ENCODE results near the gene ATRNL1.

The ATRNL1 gene

GRCh38 chr10:115856580-115856979, 763.4 kb downstream of the ATRNL1 start:
- Histone ChIP-seq H3K36me3 (ENCODE audit: control insufficient read depth, low read length) (no peaks in the 10 kb centered on the region), H3K4me1 (ENCODE audit: control insufficient read depth, low read length) (no peaks in the 10 kb centered on the region), H3K79me2 (ENCODE audit: control insufficient read depth, low read length) (no peaks in the 10 kb centered on the region), H3K4me2 (ENCODE audit: low read length) (no peak overlapping the region), H3K27ac (ENCODE audit: low read depth, low read length) (no peak overlapping the region), H3K9me2 (replicated peaks; ENCODE audit: control insufficient read depth, low read length) (no peaks in the 10 kb centered on the region), H3F3A (ENCODE audit: control insufficient read depth, insufficient read depth) (no peaks in the 10 kb centered on the region), H4K20me1 (ENCODE audit: control insufficient read depth, insufficient read depth, low read depth, low read length) (no peaks in the 10 kb centered on the region), H3K27me3 (ENCODE audit: control insufficient read depth, low read length) (no peaks in the 10 kb centered on the region), H3K9me3 (ENCODE audit: control insufficient read depth, insufficient read depth, low read length) (no peaks in the 10 kb centered on the region), H3K4me3 (ENCODE audit: low read length) (no peak overlapping the region)
- TF ChIP-seq CTCF (IDR thresholded peaks at IDR 0.05; ENCODE audit: low read depth, low read length, poor library complexity, severe bottlenecking) (no peak), EZH2phosphoT487 (IDR thresholded peaks at IDR 0.05; ENCODE audit: borderline replicate concordance, low read length) (no peak)

- Histone ChIP-seq H3K9me3 (ENCODE audit: control insufficient read depth, insufficient read depth, low read length) (no peaks in the 10 kb centered on the region), H3K36me3 (ENCODE audit: control insufficient read depth, low read length) (no peaks in the 10 kb centered on the region), H4K20me1 (ENCODE audit: control insufficient read depth, insufficient read depth, low read depth, low read length) (no peaks in the 10 kb centered on the region), H3K79me2 (ENCODE audit: control insufficient read depth, low read length) (no peaks in the 10 kb centered on the region), H3K4me3 (ENCODE audit: low read length) (no peak overlapping the region), H3K9me2 (replicated peaks; ENCODE audit: control insufficient read depth, low read length) (no peaks in the 10 kb centered on the region), H3K4me1 (ENCODE audit: control insufficient read depth, low read length) (no peaks in the 10 kb centered on the region), H3K27me3 (ENCODE audit: control insufficient read depth, low read length) (no peaks in the 10 kb centered on the region), H3K27ac (ENCODE audit: low read depth, low read length) (no peak overlapping the region), H3K4me2 (ENCODE audit: low read length) (no peak overlapping the region), H3F3A (ENCODE audit: control insufficient read depth, insufficient read depth) (no peaks in the 10 kb centered on the region)
- TF ChIP-seq EZH2phosphoT487 (IDR thresholded peaks at IDR 0.05; ENCODE audit: borderline replicate concordance, low read length) (no peak), CTCF (IDR thresholded peaks at IDR 0.05; ENCODE audit: low read depth, low read length, poor library complexity, severe bottlenecking) (no peak)
Observed at GRCh38 chr10:115857856-115858255, 764.7 kb downstream of the ATRNL1 start.

DNA sequence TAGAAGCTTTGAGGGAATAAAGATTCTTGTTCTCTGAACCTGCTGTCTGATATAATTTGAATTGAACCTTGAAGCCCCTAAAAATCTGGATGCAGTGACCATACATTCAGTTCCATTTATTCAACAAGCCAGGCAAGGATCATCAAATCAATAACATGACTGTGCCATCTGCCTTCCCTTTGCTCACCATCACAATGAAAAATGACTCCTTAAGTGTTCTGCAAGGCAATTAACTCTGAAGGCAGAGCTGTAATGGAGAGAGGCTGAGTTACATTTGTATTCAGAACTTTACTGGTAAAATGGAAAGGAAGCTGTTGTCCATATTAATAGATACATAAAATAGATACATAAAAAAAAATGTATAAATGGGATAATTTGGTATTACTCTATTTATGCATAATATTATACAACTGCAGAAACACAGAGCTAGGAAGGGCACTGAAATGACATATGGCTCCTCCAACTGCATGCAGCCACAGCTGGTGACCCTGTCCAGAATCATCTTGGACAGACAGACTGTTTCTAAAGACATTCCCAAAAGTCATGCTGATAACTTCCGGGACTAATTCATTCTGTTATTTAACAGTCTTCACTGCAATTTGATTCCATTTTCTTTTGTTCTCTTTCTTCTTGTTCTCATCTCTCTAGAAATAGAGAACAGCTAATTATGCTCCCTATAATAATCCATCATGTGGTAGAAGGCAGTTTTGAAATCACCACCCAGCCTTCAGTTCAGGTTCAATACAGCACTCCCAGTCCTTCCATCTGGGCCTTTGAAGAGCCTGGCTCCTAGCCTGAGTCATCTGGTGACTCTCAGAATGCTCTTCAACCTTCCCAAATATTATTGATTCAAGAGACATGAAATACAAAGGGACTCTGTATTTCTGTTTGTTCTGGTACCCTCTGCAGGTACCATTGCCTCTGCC, 767.3 kb downstream of the ATRNL1 start:
- Histone ChIP-seq H3K27ac (ENCODE audit: low read depth, low read length) (no peak overlapping the region), H3K36me3 (ENCODE audit: control insufficient read depth, low read length) (no peaks in the 10 kb centered on the region), H3K79me2 (ENCODE audit: control insufficient read depth, low read length) (no peaks in the 10 kb centered on the region), H3K9me3 (ENCODE audit: control insufficient read depth, insufficient read depth, low read length) (no peaks in the 10 kb centered on the region), H3K9me2 (replicated peaks; ENCODE audit: control insufficient read depth, low read length) (no peaks in the 10 kb centered on the region), H3K27me3 (ENCODE audit: control insufficient read depth, low read length) (no peaks in the 10 kb centered on the region), H4K20me1 (ENCODE audit: control insufficient read depth, insufficient read depth, low read depth, low read length) (no peaks in the 10 kb centered on the region), H3K4me3 (ENCODE audit: low read length) (no peak overlapping the region), H3K4me1 (ENCODE audit: control insufficient read depth, low read length) (no peaks in the 10 kb centered on the region), H3K4me2 (ENCODE audit: low read length) (no peak overlapping the region), H3F3A (ENCODE audit: control insufficient read depth, insufficient read depth) (no peaks in the 10 kb centered on the region)
- no peak for TF ChIP-seq EZH2phosphoT487 (IDR thresholded peaks at IDR 0.05; ENCODE audit: borderline replicate concordance, low read length)
- TF ChIP-seq CTCF (IDR thresholded peaks at IDR 0.05; ENCODE audit: low read depth, low read length, poor library complexity, severe bottlenecking) = no peak

Data from DOHH2 (cell line).